Activated naive CD4-positive, alpha-beta T cell treated with anti-CD3 and anti-CD28 coated beads, Interleukin-2, amount 50 U/mL, for 24 hours (primary cell): ENCODE results near the gene SNRPA1.

Experiments used
- H3K27ac Mint-ChIP-seq: one replicate; pipeline ENCODE4 v1.8.0; 2021; ENCODE audit warnings: mild to moderate bottlenecking, mixed read lengths
- H3K27me3 Mint-ChIP-seq: one replicate; pipeline ENCODE4 v1.8.0; 2021; ENCODE audit warnings: mixed read lengths
- H3K36me3 Mint-ChIP-seq: one replicate; pipeline ENCODE4 v1.8.0; 2021; ENCODE audit warnings: mixed read lengths
- H3K4me1 Mint-ChIP-seq: one replicate; pipeline ENCODE4 v1.8.0; 2021; ENCODE audit warnings: mixed read lengths
- H3K4me3 Mint-ChIP-seq: one replicate; pipeline ENCODE4 v1.8.0; 2021; ENCODE audit warnings: mild to moderate bottlenecking, mixed read lengths
- H3K9me3 Mint-ChIP-seq: one replicate; pipeline ENCODE4 v1.8.0; 2021; ENCODE audit warnings: mixed read lengths

Gene SNRPA1

GRCh38 chr15:101324524-101325177 is 29.6 kb upstream of the SNRPA1 start:
- peaks cover 7% of the 10 kb centered on the region for H3K27me3 Mint-ChIP-seq

GRCh38 chr15:101323793-101324523 is 28.9 kb upstream of the SNRPA1 start:
- no peaks in the 10 kb centered on the region for H3K36me3 Mint-ChIP-seq
- no peak overlapping the region for H3K4me3 Mint-ChIP-seq
- H3K27me3 Mint-ChIP-seq: peaks cover 7% of the 10 kb centered on the region
- no peaks in the 10 kb centered on the region for H3K9me3 Mint-ChIP-seq
- H3K4me1 Mint-ChIP-seq: peaks cover 12% of the 10 kb centered on the region
- no peak overlapping the region for H3K27ac Mint-ChIP-seq

More at GRCh38 chr15:101324524-101325177, 29.6 kb upstream of the SNRPA1 start:
- H3K9me3 Mint-ChIP-seq: no peaks in the 10 kb centered on the region
- H3K4me1 Mint-ChIP-seq: peaks cover 12% of the 10 kb centered on the region
- no peak overlapping the region for H3K4me3 Mint-ChIP-seq
- H3K27ac Mint-ChIP-seq: no peak overlapping the region
- H3K36me3 Mint-ChIP-seq: no peaks in the 10 kb centered on the region

- no peaks in the 10 kb centered on the region for H3K9me3 Mint-ChIP-seq
- no peak overlapping the region for H3K27ac Mint-ChIP-seq
- H3K4me1 Mint-ChIP-seq: peaks cover 12% of the 10 kb centered on the region
- H3K4me3 Mint-ChIP-seq: no peak overlapping the region
- peaks cover 5% of the 10 kb centered on the region for H3K27me3 Mint-ChIP-seq
- no peaks in the 10 kb centered on the region for H3K36me3 Mint-ChIP-seq
Measured at GRCh38 chr15:101322854-101323477, 27.9 kb upstream of the SNRPA1 start.

- Mint-ChIP-seq H3K4me1 (peaks cover 12% of the 10 kb centered on the region), H3K27ac (no peak overlapping the region), H3K27me3 (peaks cover 4% of the 10 kb centered on the region), H3K9me3 (no peaks in the 10 kb centered on the region), H3K36me3 (no peaks in the 10 kb centered on the region), H3K4me3 (no peak overlapping the region)
Measured at GRCh38 chr15:101322016-101322695, 27.1 kb upstream of the SNRPA1 start.

- H3K4me1 Mint-ChIP-seq: peaks cover 12% of the 10 kb centered on the region
Measured at GRCh38 chr15:101320501-101321052, 25.5 kb upstream of the SNRPA1 start.

GRCh38 chr15:101318839-101319238 is 23.8 kb upstream of the SNRPA1 start:
- H3K9me3 Mint-ChIP-seq: no peaks in the 10 kb centered on the region
- H3K4me1 Mint-ChIP-seq: peaks cover 12% of the 10 kb centered on the region
- H3K27ac Mint-ChIP-seq: no peak overlapping the region
- no peaks in the 10 kb centered on the region for H3K36me3 Mint-ChIP-seq
- H3K4me3 Mint-ChIP-seq: peak overlapping the region; percentile 27
- H3K27me3 Mint-ChIP-seq: no peaks in the 10 kb centered on the region

More at GRCh38 chr15:101320501-101321052, 25.5 kb upstream of the SNRPA1 start:
- no peaks in the 10 kb centered on the region for H3K27me3 Mint-ChIP-seq
- no peaks in the 10 kb centered on the region for H3K36me3 Mint-ChIP-seq
- peak overlapping the region; percentile 88 for H3K4me3 Mint-ChIP-seq
- no peaks in the 10 kb centered on the region for H3K9me3 Mint-ChIP-seq
- peak overlapping the region; percentile 68 for H3K27ac Mint-ChIP-seq

GRCh38 chr15:101318147-101318819 is 23.2 kb upstream of the SNRPA1 start:
- Mint-ChIP-seq H3K27ac (no peak overlapping the region), H3K4me3 (no peak overlapping the region), H3K9me3 (no peaks in the 10 kb centered on the region), H3K27me3 (no peaks in the 10 kb centered on the region), H3K4me1 (peaks cover 12% of the 10 kb centered on the region), H3K36me3 (no peaks in the 10 kb centered on the region)

GRCh38 chr15:101317336-101317872 is 22.4 kb upstream of the SNRPA1 start:
- Mint-ChIP-seq H3K27me3 (no peaks in the 10 kb centered on the region), H3K36me3 (no peaks in the 10 kb centered on the region), H3K4me1 (peaks cover 12% of the 10 kb centered on the region), H3K4me3 (no peak overlapping the region), H3K27ac (no peak overlapping the region), H3K9me3 (no peaks in the 10 kb centered on the region)

- H3K9me3 Mint-ChIP-seq: no peaks in the 10 kb centered on the region
- no peak overlapping the region for H3K27ac Mint-ChIP-seq
- no peaks in the 10 kb centered on the region for H3K27me3 Mint-ChIP-seq
- peaks cover 2% of the 10 kb centered on the region for H3K36me3 Mint-ChIP-seq
- no peak overlapping the region for H3K4me3 Mint-ChIP-seq
- peaks cover 12% of the 10 kb centered on the region for H3K4me1 Mint-ChIP-seq
Measured at GRCh38 chr15:101316529-101316928, 21.5 kb upstream of the SNRPA1 start.

- Mint-ChIP-seq H3K9me3 (no peaks in the 10 kb centered on the region), H3K27ac (no peak overlapping the region), H3K36me3 (peaks cover 2% of the 10 kb centered on the region), H3K4me3 (no peak overlapping the region), H3K27me3 (no peaks in the 10 kb centered on the region), H3K4me1 (peaks cover 7% of the 10 kb centered on the region)
Measured at GRCh38 chr15:101315736-101316135, 20.7 kb upstream of the SNRPA1 start.

- no peak overlapping the region for H3K27ac Mint-ChIP-seq
- no peak overlapping the region for H3K4me3 Mint-ChIP-seq
- no peaks in the 10 kb centered on the region for H3K9me3 Mint-ChIP-seq
- H3K27me3 Mint-ChIP-seq: no peaks in the 10 kb centered on the region
- no peaks in the 10 kb centered on the region for H3K4me1 Mint-ChIP-seq
- H3K36me3 Mint-ChIP-seq: peaks cover 2% of the 10 kb centered on the region
Measured at GRCh38 chr15:101314336-101315125, 19.5 kb upstream of the SNRPA1 start.

GRCh38 chr15:101313041-101313761 is 18.2 kb upstream of the SNRPA1 start:
- Mint-ChIP-seq H3K36me3 (peaks cover 2% of the 10 kb centered on the region), H3K4me1 (no peaks in the 10 kb centered on the region), H3K4me3 (no peak overlapping the region), H3K27me3 (no peaks in the 10 kb centered on the region), H3K9me3 (no peaks in the 10 kb centered on the region), H3K27ac (no peak overlapping the region)

GRCh38 chr15:101310508-101310907 is 15.5 kb upstream of the SNRPA1 start:
- H3K4me3 Mint-ChIP-seq: no peak overlapping the region
- no peaks in the 10 kb centered on the region for H3K27me3 Mint-ChIP-seq
- H3K9me3 Mint-ChIP-seq: no peaks in the 10 kb centered on the region
- no peaks in the 10 kb centered on the region for H3K4me1 Mint-ChIP-seq
- H3K36me3 Mint-ChIP-seq: peaks cover 2% of the 10 kb centered on the region
- H3K27ac Mint-ChIP-seq: no peak overlapping the region

- H3K27me3 Mint-ChIP-seq: no peaks in the 10 kb centered on the region
- no peaks in the 10 kb centered on the region for H3K4me1 Mint-ChIP-seq
- peaks cover 2% of the 10 kb centered on the region for H3K36me3 Mint-ChIP-seq
- H3K9me3 Mint-ChIP-seq: no peaks in the 10 kb centered on the region
- no peak overlapping the region for H3K4me3 Mint-ChIP-seq
- no peak overlapping the region for H3K27ac Mint-ChIP-seq
Measured at GRCh38 chr15:101310161-101310480, 15.1 kb upstream of the SNRPA1 start.
